A673 (cell line): ENCODE measurements around the gene SH2D3C. TPM values are rescaled to one million over a fixed set of nuclear protein-coding genes. Genes with fewer than 3 reads are reported as not detected.

ENCODE experiments used
- BruUV-seq: library from RNA; stranded (reverse); fragments of 400-500 nt; replicated peaks from 2 replicates; lab custom pipeline; 2021; lab: Mats Ljungman, UMichigan
- CTCF ChIA-PET: fragments of 300-600 bp; sonication (Branson Sonifier 250); formaldehyde crosslinking; loops from one replicate; lab custom pipeline; 2022; ENCODE audit warnings: antibody characterized with exemption; lab: Charles Lee
- POLR2A ChIA-PET: fragments of 300-600 bp; sonication (Branson Sonifier 250); formaldehyde crosslinking; loops from one replicate; lab custom pipeline; 2022; ENCODE audit warnings: antibody characterized with exemption; ENCODE audit not compliant: low non-redundant PET; lab: Charles Lee
- DNase-seq: peaks from one replicate; pipeline ENCODE4 v3.0.0-alpha.2; 2015; ENCODE audit warnings: low spot score
- H3K27ac ChIP-seq: fragments of 200-600 bp; sonication (generic); 2 replicates; pipeline ENCODE4 v1.5.1; 2016; ENCODE audit warnings: mixed run types, low read depth, mild to moderate bottlenecking, mixed read lengths, antibody characterized with exemption, low read length; ENCODE audit not compliant: poor library complexity, severe bottlenecking
- H3K27me3 ChIP-seq: fragments of 200-600 bp; sonication (generic); replicated peaks from 2 replicates; pipeline ENCODE4 v1.6.1; 2017; ENCODE audit warnings: mixed run types, low read depth, mild to moderate bottlenecking, mixed read lengths, antibody characterized with exemption, low read length; ENCODE audit not compliant: insufficient read depth, poor library complexity
- H3K36me3 ChIP-seq: fragments of 200-600 bp; sonication (generic); 2 replicates; pipeline ENCODE4 v1.6.1; 2016; ENCODE audit warnings: mixed run types, mild to moderate bottlenecking, mixed read lengths, antibody characterized with exemption, low read length; ENCODE audit not compliant: insufficient read depth, poor library complexity, severe bottlenecking
- H3K4me1 ChIP-seq: fragments of 200-600 bp; sonication (generic); 2 replicates; pipeline ENCODE4 v1.6.1; 2017; ENCODE audit warnings: mixed run types, mild to moderate bottlenecking, mixed read lengths, antibody characterized with exemption, low read length; ENCODE audit not compliant: insufficient read depth, poor library complexity, severe bottlenecking
- H3K4me3 ChIP-seq: fragments of 200-600 bp; sonication (generic); 2 replicates; pipeline ENCODE4 v1.5.1; 2016; ENCODE audit warnings: low read depth, mixed run types, mild to moderate bottlenecking, mixed read lengths, low read length; ENCODE audit not compliant: poor library complexity, severe bottlenecking
- H3K9me3 ChIP-seq: fragments of 200-600 bp; sonication (generic); 2 replicates; pipeline ENCODE4 v1.6.1; 2016; ENCODE audit warnings: mixed run types, low read depth, mild to moderate bottlenecking, mixed read lengths, antibody characterized with exemption, low read length; ENCODE audit not compliant: poor library complexity, severe bottlenecking
- CTCF ChIP-seq: fragments of 300-800, 200-600 bp; sonication (generic); conservative IDR thresholded peaks from 2 replicates; pipeline ENCODE4 v1.5.1; 2017; ENCODE audit warnings: low read depth, mild to moderate bottlenecking, antibody characterized with exemption, low read length, moderate library complexity, mixed read lengths
- EZH2 ChIP-seq: fragments of 200-600 bp; sonication (generic); IDR thresholded peaks from 2 replicates; pipeline ENCODE4 v1.6.1; 2017; ENCODE audit warnings: borderline replicate concordance, low read depth, mild to moderate bottlenecking, mixed read lengths, antibody characterized with exemption, low read length; ENCODE audit not compliant: poor library complexity, severe bottlenecking
- intact Hi-C: fragments of 100-400 bp; cut with micrococcal nuclease; formaldehyde crosslinking; loops from one replicate; pipeline ENCODE4 v1.10.0; 2022; ENCODE audit not compliant: unreplicated experiment
- total RNA-seq: library from RNA; stranded (reverse); gene quantifications from 2 replicates; pipeline ENCODE4 v1.2.3, GENCODE V29; 2021

The SH2D3C gene
- total RNA-seq, 1 experiment from 2014 or later, result not detected

GRCh38 chr9:127814619-127815511 lies 36.4 kb upstream of the SH2D3C start:
- intact Hi-C loops, result no loop called here
- Histone ChIP-seq H3K9me3 (no peaks in the 10 kb centered on the region), H3K4me3 (no peak overlapping the region), H3K36me3 (peaks cover 42% of the 10 kb centered on the region), H3K27me3 (no peaks in the 10 kb centered on the region), H3K27ac (no peak overlapping the region), H3K4me1 (no peaks in the 10 kb centered on the region)
- TSS peak; percentile 90 for BruUV-seq
- POLR2A ChIA-PET, result no interaction called here
- CTCF ChIA-PET, result interaction anchor here (0.6 kb wide), 1 partner anchor 14 kb away, joined by 4 read pairs; no protein-coding TSS in a partner anchor
- TF ChIP-seq EZH2 (no peak), CTCF (no peak)
- no peak for DNase-seq

- Histone ChIP-seq H3K9me3 (no peaks in the 10 kb centered on the region), H3K4me1 (no peaks in the 10 kb centered on the region), H3K4me3 (no peak overlapping the region), H3K36me3 (peaks cover 46% of the 10 kb centered on the region), H3K27ac (no peak overlapping the region), H3K27me3 (no peaks in the 10 kb centered on the region)
- ChIA-PET CTCF (no interaction called here), POLR2A (no interaction called here)
- intact Hi-C loops, result no loop called here
- no peak for DNase-seq
- TF ChIP-seq EZH2, result no peak
- BruUV-seq, result no TSS peak
Observed at GRCh38 chr9:127813686-127814226, 35.3 kb upstream of the SH2D3C start.

- no TSS peak for BruUV-seq
- CTCF ChIA-PET, result no interaction called here
- Histone ChIP-seq H3K36me3 (peaks cover 46% of the 10 kb centered on the region), H3K9me3 (no peaks in the 10 kb centered on the region), H3K27ac (no peak overlapping the region), H3K27me3 (no peaks in the 10 kb centered on the region), H3K4me1 (no peaks in the 10 kb centered on the region), H3K4me3 (no peak overlapping the region)
- intact Hi-C loops, result no loop called here
- POLR2A ChIA-PET, result no interaction called here
- DNase-seq, result no peak
- TF ChIP-seq CTCF (no peak), EZH2 (no peak)
Observed at GRCh38 chr9:127812936-127813675, 34.6 kb upstream of the SH2D3C start.
